ENCODE measurements around the gene CHD9. TPM values are rescaled to one million over a fixed set of nuclear protein-coding genes. Genes with fewer than 3 reads are reported as not detected.

Gene CHD9
- total RNA-seq, 1 experiment from 2014 or later = 25.4 TPM

DNA sequence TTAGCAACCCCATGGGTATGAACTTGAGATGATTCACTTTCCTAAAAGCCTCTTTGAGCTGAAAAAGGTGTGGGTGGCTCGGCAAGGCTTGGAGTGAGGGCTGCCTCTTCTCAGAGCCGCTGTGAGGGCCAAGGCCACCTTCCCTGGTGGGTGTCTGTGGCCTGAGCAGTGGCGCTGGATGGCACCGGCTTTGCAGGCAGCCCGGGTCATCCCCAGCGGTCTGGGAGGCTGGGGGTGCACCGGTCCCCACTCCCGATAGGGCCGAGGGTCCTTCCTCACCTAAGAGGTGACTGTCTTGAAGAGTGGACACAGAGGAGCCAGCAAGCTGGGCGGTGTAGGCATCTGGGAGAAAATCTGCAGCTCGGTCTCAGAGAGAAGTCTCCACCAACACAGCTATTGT is 300.3 kb downstream of the CHD9 start:
- POLR2A ChIA-PET = no interaction called here
- BruUV-seq (replicated peaks) = no TSS peak
- Histone ChIP-seq H3K27ac (ENCODE audit: low read length) (no peak overlapping the region), H3K9me3 (ENCODE audit: control insufficient read depth, insufficient read depth, low read depth, low read length) (no peaks in the 10 kb centered on the region), H3K4me3 (ENCODE audit: low read depth in 2 of 2, low read length in 2 of 2) (no peak overlapping the region), H3K27me3 (ENCODE audit: control insufficient read depth, insufficient read depth, low read length) (no peaks in the 10 kb centered on the region), H3K36me3 (ENCODE audit: control insufficient read depth, insufficient read depth, low read length) (no peaks in the 10 kb centered on the region), H3K4me1 (ENCODE audit: control insufficient read depth, insufficient read depth, low read length) (no peaks in the 10 kb centered on the region)
- in situ Hi-C loops (cut with HindIII; ENCODE audit: low pct_unique_long_range_greater_than_20kb, low sequenced_read_pairs) = no loop called here
- CTCF ChIA-PET = no interaction called here
- intact Hi-C loops (cut with micrococcal nuclease; ENCODE audit: unreplicated experiment) = no loop called here
- TF ChIP-seq SIN3A (IDR thresholded peaks at IDR 0.05; ENCODE audit: borderline replicate concordance, insufficient read depth, low read depth, low read length) (no peak), TCF7L2 (IDR thresholded peaks at IDR 0.05; ENCODE audit: low read depth, low read length) (no peak), POLR2AphosphoS5 (IDR thresholded peaks at IDR 0.05; ENCODE audit: low read depth, low read length) (no peak)
- TF ChIP-seq, protein P1, sequence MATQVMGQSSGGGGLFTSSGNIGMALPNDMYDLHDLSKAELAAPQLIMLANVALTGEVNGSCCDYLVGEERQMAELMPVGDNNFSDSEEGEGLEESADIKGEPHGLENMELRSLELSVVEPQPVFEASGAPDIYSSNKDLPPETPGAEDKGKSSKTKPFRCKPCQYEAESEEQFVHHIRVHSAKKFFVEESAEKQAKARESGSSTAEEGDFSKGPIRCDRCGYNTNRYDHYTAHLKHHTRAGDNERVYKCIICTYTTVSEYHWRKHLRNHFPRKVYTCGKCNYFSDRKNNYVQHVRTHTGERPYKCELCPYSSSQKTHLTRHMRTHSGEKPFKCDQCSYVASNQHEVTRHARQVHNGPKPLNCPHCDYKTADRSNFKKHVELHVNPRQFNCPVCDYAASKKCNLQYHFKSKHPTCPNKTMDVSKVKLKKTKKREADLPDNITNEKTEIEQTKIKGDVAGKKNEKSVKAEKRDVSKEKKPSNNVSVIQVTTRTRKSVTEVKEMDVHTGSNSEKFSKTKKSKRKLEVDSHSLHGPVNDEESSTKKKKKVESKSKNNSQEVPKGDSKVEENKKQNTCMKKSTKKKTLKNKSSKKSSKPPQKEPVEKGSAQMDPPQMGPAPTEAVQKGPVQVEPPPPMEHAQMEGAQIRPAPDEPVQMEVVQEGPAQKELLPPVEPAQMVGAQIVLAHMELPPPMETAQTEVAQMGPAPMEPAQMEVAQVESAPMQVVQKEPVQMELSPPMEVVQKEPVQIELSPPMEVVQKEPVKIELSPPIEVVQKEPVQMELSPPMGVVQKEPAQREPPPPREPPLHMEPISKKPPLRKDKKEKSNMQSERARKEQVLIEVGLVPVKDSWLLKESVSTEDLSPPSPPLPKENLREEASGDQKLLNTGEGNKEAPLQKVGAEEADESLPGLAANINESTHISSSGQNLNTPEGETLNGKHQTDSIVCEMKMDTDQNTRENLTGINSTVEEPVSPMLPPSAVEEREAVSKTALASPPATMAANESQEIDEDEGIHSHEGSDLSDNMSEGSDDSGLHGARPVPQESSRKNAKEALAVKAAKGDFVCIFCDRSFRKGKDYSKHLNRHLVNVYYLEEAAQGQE (IDR thresholded peaks at IDR 0.05; ENCODE audit: insufficient read depth in 1 of 2, low read depth in 2 of 2, low read length in 1 of 2) = no peak
- TF ChIP-seq, protein P2, sequence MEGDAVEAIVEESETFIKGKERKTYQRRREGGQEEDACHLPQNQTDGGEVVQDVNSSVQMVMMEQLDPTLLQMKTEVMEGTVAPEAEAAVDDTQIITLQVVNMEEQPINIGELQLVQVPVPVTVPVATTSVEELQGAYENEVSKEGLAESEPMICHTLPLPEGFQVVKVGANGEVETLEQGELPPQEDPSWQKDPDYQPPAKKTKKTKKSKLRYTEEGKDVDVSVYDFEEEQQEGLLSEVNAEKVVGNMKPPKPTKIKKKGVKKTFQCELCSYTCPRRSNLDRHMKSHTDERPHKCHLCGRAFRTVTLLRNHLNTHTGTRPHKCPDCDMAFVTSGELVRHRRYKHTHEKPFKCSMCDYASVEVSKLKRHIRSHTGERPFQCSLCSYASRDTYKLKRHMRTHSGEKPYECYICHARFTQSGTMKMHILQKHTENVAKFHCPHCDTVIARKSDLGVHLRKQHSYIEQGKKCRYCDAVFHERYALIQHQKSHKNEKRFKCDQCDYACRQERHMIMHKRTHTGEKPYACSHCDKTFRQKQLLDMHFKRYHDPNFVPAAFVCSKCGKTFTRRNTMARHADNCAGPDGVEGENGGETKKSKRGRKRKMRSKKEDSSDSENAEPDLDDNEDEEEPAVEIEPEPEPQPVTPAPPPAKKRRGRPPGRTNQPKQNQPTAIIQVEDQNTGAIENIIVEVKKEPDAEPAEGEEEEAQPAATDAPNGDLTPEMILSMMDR (IDR thresholded peaks at IDR 0.05) = no peak
- DNase-seq (ENCODE audit: low read depth, low spot score) (no peak), ATAC-seq (no peak)

DNA sequence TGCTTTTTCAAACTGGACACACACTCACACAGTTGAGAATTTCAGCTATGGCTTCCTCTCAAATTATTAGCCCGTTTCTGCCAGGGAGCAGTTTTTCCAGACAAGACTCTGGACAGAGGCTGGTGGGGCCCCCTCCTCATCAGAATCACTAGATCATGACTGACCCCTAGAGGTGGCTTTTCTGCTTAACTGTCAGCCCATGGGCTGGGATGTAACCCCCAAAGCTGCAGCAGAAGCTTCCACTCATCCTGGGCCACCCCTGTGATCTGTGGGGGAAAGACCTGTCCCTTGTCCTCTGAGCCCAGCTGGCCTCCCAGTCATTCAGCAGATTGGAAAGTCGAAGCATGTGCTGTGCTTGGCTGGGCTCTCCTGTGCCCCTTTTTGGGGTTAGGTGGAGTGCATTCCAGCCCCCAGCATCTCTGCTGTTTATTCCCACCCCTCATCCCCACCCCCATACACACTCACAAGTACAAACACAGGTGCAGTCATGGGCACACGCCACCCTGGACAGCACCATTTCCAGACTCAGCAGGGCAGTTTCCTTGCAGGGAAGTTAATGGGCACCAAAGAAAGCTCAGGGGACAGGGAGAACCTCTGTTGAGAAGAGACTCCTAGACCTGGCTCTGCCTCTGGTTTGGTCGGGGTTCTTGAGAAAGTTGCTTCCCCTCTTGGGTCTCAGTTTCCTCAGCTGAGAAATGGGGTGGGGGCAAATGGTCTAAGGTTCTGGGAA is 301.9 kb downstream of the CHD9 start:
- POLR2A ChIA-PET = no interaction called here

More for the DNA sequence above, 301.9 kb downstream of the CHD9 start:
- no peaks in the 10 kb centered on the region for H3K27me3 ChIP-seq (ENCODE audit: control insufficient read depth, insufficient read depth, low read length)
- no peak overlapping the region for H3K27ac ChIP-seq (ENCODE audit: low read length)
- intact Hi-C loops (cut with micrococcal nuclease; ENCODE audit: unreplicated experiment) = no loop called here
- no TSS peak for BruUV-seq (replicated peaks)
- no peaks in the 10 kb centered on the region for H3K36me3 ChIP-seq (ENCODE audit: control insufficient read depth, insufficient read depth, low read length)
- CTCF ChIA-PET = no interaction called here
- no peaks in the 10 kb centered on the region for H3K9me3 ChIP-seq (ENCODE audit: control insufficient read depth, insufficient read depth, low read depth, low read length)
- no peak overlapping the region for H3K4me3 ChIP-seq (ENCODE audit: low read depth in 2 of 2, low read length in 2 of 2)
- no peaks in the 10 kb centered on the region for H3K4me1 ChIP-seq (ENCODE audit: control insufficient read depth, insufficient read depth, low read length)
- DNase-seq (ENCODE audit: low read depth, low spot score) (no peak), ATAC-seq (no peak)
- in situ Hi-C loops (cut with HindIII; ENCODE audit: low pct_unique_long_range_greater_than_20kb, low sequenced_read_pairs) = no loop called here
- no peak for TF ChIP-seq TCF7L2 (IDR thresholded peaks at IDR 0.05; ENCODE audit: low read depth, low read length)
- TF ChIP-seq POLR2AphosphoS5 (IDR thresholded peaks at IDR 0.05; ENCODE audit: low read depth, low read length) = no peak
- TF ChIP-seq, protein P2 (IDR thresholded peaks at IDR 0.05) = no peak
- TF ChIP-seq SIN3A (IDR thresholded peaks at IDR 0.05; ENCODE audit: borderline replicate concordance, insufficient read depth, low read depth, low read length) = no peak
- TF ChIP-seq, protein P1 (IDR thresholded peaks at IDR 0.05; ENCODE audit: insufficient read depth in 1 of 2, low read depth in 2 of 2, low read length in 1 of 2) = no peak
